Keratinocyte (primary cell): Measurements from ENCODE around the gene CCND2. TPM values are rescaled to one million over a fixed set of nuclear protein-coding genes. Genes with fewer than 3 reads are reported as not detected.

Experiments
- DNase-seq: peaks from one replicate; pipeline ENCODE4 v3.0.0-alpha.2; 2011; ENCODE audit warnings: low read depth, missing footprints, low spot score
- FAIRE-seq: peaks from 2 replicates; lab custom pipeline; 2011; peaks lifted over from hg19 to GRCh38; lab: Jason Lieb, UNC
- H2AFZ ChIP-seq: 2 replicates; pipeline ENCODE4 v1.6.0; 2012; ENCODE audit warnings: low read length, control low read depth, inconsistent platforms; ENCODE audit not compliant: control insufficient read depth
- H3K27ac ChIP-seq: 2 replicates; pipeline ENCODE4 v1.5.1; 2011; ENCODE audit warnings: low read length; ENCODE audit not compliant: control insufficient read depth, insufficient read depth
- H3K27me3 ChIP-seq: 3 replicates; pipeline ENCODE4 v1.6.0; 2011; ENCODE audit warnings: low read length; ENCODE audit not compliant: control insufficient read depth, insufficient read depth; ENCODE audit errors: extremely low read depth
- H3K36me3 ChIP-seq, 2 experiments: 2 replicates in 1 of 2; 3 replicates in 1 of 2; pipeline ENCODE4 v1.5.1; 2011; ENCODE audit warnings: low read length in 2 of 2, mild to moderate bottlenecking in 1 of 2; ENCODE audit not compliant: control insufficient read depth in 2 of 2, insufficient read depth in 2 of 2; ENCODE audit errors: extremely low read depth in 1 of 2
- H3K4me1 ChIP-seq: 3 replicates; pipeline ENCODE4 v1.5.1; 2011; ENCODE audit warnings: low read length; ENCODE audit not compliant: control insufficient read depth, insufficient read depth; ENCODE audit errors: extremely low read depth
- H3K4me2 ChIP-seq: 3 replicates; pipeline ENCODE4 v1.6.0; 2011; ENCODE audit warnings: low read depth, low read length; ENCODE audit not compliant: control insufficient read depth, insufficient read depth; ENCODE audit errors: extremely low read depth
- H3K4me3 ChIP-seq, 3 experiments: fragments of 200-600 bp in 1 of 3; sonication (generic) in 1 of 3; 2 replicates in 2 of 3; 3 replicates in 1 of 3; pipeline ENCODE4 v1.5.1; 2011 to 2016; ENCODE audit warnings: low read length in 3 of 3, mild to moderate bottlenecking in 3 of 3, control low read depth in 2 of 3, inconsistent platforms in 1 of 3, low read depth in 1 of 3, mixed read lengths in 1 of 3, mixed run types in 1 of 3, moderate library complexity in 1 of 3; ENCODE audit not compliant: control insufficient read depth in 2 of 3, insufficient read depth in 2 of 3; ENCODE audit errors: extremely low read depth in 1 of 3
- H3K79me2 ChIP-seq: 2 replicates; pipeline ENCODE4 v1.6.0; 2012; ENCODE audit warnings: low read length; ENCODE audit not compliant: control insufficient read depth, insufficient read depth
- H3K9ac ChIP-seq: 3 replicates; pipeline ENCODE4 v1.6.0; 2011; ENCODE audit warnings: low read length; ENCODE audit not compliant: control insufficient read depth, insufficient read depth; ENCODE audit errors: extremely low read depth
- H3K9me1 ChIP-seq: 3 replicates; pipeline ENCODE4 v1.6.0; 2011; ENCODE audit warnings: low read length; ENCODE audit not compliant: control insufficient read depth, insufficient read depth; ENCODE audit errors: extremely low read depth
- H3K9me3 ChIP-seq: 2 replicates; pipeline ENCODE4 v1.5.1; 2012; ENCODE audit warnings: low read depth, low read length; ENCODE audit not compliant: control insufficient read depth
- H4K20me1 ChIP-seq: 3 replicates; pipeline ENCODE4 v1.6.0; 2011; ENCODE audit warnings: low read length; ENCODE audit not compliant: control insufficient read depth, insufficient read depth; ENCODE audit errors: extremely low read depth
- CTCF ChIP-seq, 3 experiments: IDR thresholded peaks in 1 of 3; conservative IDR thresholded peaks in 1 of 3; optimal IDR thresholded peaks in 1 of 3; 2 replicates in 2 of 3; 3 replicates in 1 of 3; pipeline versions ENCODE3 to v1.5.1; 2011; ENCODE audit warnings: low read length in 3 of 3, mild to moderate bottlenecking in 3 of 3, moderate library complexity in 2 of 3, control low read depth in 1 of 3, inconsistent platforms in 1 of 3; ENCODE audit not compliant: insufficient read depth in 2 of 3; ENCODE audit errors: extremely low read depth in 1 of 3
- EZH2 ChIP-seq: IDR thresholded peaks from one replicate; pipeline ENCODE4 v1.6.1; 2012; ENCODE audit warnings: inconsistent platforms, mild to moderate bottlenecking, low read length, moderate library complexity
- dilution Hi-C: fragments of 300-500 bp; cut with MboI; formaldehyde crosslinking; loops from one replicate; pipeline ENCODE4 v1.7.0; 2020; ENCODE audit warnings: low sequenced_read_pairs; ENCODE audit not compliant: extremely low pct_ligation_motif_present
- polyA plus RNA-seq, 5 experiments: library from polyadenylated mRNA; depleted of rRNA in 3 of 5; stranded (reverse) in 3 of 5; stranded (forward) in 1 of 5; unstranded in 1 of 5; fragments of >200 nt; gene quantifications; 1 replicate in 1 of 5; 2 replicates in 3 of 5; 3 replicates in 1 of 5; pipeline versions ENCODE4 v1.2.1 to v1.2.3, GENCODE V29; 2011 to 2012; ENCODE audit warnings: missing spikeins in 2 of 5, low read depth in 1 of 5, low replicate concordance in 1 of 5

CCND2 gene
- polyA plus RNA-seq, 1 donor (not counting 4 experiments of a cell fraction or from before 2014, with no cell fraction given): 324 TPM

GRCh38 chr12:4228122-4228580 lies 45.4 kb upstream of the CCND2 start:
- no peak overlapping the region for H3K4me2 ChIP-seq

GRCh38 chr12:4230526-4230925 lies 43.0 kb upstream of the CCND2 start:
- Histone ChIP-seq H3K79me2 (no peaks in the 10 kb centered on the region), H3K9me1 (no peaks in the 10 kb centered on the region), H3K9me3 (no peaks in the 10 kb centered on the region), H3K4me2 (no peak overlapping the region), H4K20me1 (no peaks in the 10 kb centered on the region), H3K27me3 (peaks cover 12% of the 10 kb centered on the region), H2AFZ (no peak overlapping the region), H3K4me1 (no peaks in the 10 kb centered on the region), H3K9ac (no peak overlapping the region), H3K27ac (no peak overlapping the region), H3K4me3 (no peak overlapping the region), H3K36me3 (no peaks in the 10 kb centered on the region)
- FAIRE-seq: no peak
- dilution Hi-C loops: no loop called here
- DNase-seq: no peak
- TF ChIP-seq EZH2 (no peak), CTCF (optimal IDR thresholded peaks at IDR 0.05 in 1 of 3, IDR thresholded peaks at IDR 0.05 in 1 of 3, conservative IDR thresholded peaks at IDR 0.05 in 1 of 3; ENCODE audit: extremely low read depth in 1 of 3, insufficient read depth in 2 of 3, low read length in 3 of 3) (no peak)

More at GRCh38 chr12:4228122-4228580, 45.4 kb upstream of the CCND2 start:
- Histone ChIP-seq H3K9ac (no peak overlapping the region), H3K79me2 (no peaks in the 10 kb centered on the region), H2AFZ (no peak overlapping the region), H4K20me1 (no peaks in the 10 kb centered on the region), H3K9me1 (no peaks in the 10 kb centered on the region), H3K9me3 (no peaks in the 10 kb centered on the region), H3K4me3 (no peak overlapping the region), H3K4me1 (no peaks in the 10 kb centered on the region), H3K27ac (no peak overlapping the region), H3K36me3 (no peaks in the 10 kb centered on the region), H3K27me3 (peaks cover 15% of the 10 kb centered on the region)
- dilution Hi-C loops: no loop called here
- TF ChIP-seq CTCF (optimal IDR thresholded peaks at IDR 0.05 in 1 of 3, IDR thresholded peaks at IDR 0.05 in 1 of 3, conservative IDR thresholded peaks at IDR 0.05 in 1 of 3; ENCODE audit: extremely low read depth in 1 of 3, insufficient read depth in 2 of 3, low read length in 3 of 3) (no peak), EZH2 (no peak)
- DNase-seq: no peak
- FAIRE-seq: no peak
